ENCODE data around the gene C1orf94.

Gene C1orf94

DNA sequence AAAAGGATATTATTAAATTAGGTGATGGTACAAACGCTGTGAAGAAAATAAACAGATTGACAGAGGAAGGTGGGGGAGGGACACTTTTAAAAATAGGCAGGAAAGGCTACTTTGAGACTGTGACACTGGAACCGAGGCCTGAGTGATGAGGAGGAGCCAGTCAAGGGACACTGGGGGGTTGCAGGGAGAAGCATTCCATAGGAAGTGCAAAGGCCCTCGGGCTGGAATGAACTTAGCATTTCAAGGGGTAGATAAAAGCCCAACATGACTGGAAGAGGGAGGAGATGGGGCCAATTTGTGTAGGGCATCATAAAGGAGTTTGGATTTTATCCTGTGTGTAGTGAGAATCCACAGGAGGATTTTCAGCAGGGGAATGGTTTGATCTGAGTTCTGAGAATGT lies 15.9 kb downstream of the C1orf94 start:
- TF ChIP-seq CTCF (IDR thresholded peaks at IDR 0.05; ENCODE audit: borderline replicate concordance, control extremely low read depth, extremely low read depth, insufficient read depth, missing control alignments) = no peak
- in situ Hi-C loops (cut with MboI; ENCODE audit: low sequenced_read_pairs, unreplicated experiment) = no loop called here
- DNase-seq (ENCODE audit: low spot score) = no peak

DNA sequence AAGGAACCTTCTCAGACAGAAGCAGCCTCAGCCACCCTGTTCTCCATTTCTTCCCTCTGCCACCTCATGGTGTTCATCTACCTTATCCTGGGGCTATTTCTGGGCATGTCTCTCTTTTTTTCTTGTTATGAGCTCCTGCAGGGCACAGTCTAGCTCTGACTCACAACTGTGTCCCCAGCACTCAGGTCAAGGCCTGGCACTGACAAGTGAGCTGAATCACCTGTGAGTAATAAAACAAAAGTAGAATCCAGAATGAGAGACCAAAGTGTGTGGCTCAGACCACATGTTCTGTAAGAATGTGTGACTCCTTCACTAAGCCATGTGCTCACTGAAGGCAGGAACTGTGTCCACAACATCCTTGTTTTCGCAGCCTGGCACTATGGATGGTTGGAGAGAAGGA lies 23.2 kb downstream of the C1orf94 start:
- in situ Hi-C loops (cut with MboI; ENCODE audit: low sequenced_read_pairs, unreplicated experiment) = no loop called here
- no peak for DNase-seq (ENCODE audit: low spot score)
- no peak for TF ChIP-seq CTCF (IDR thresholded peaks at IDR 0.05; ENCODE audit: borderline replicate concordance, control extremely low read depth, extremely low read depth, insufficient read depth, missing control alignments)

DNA sequence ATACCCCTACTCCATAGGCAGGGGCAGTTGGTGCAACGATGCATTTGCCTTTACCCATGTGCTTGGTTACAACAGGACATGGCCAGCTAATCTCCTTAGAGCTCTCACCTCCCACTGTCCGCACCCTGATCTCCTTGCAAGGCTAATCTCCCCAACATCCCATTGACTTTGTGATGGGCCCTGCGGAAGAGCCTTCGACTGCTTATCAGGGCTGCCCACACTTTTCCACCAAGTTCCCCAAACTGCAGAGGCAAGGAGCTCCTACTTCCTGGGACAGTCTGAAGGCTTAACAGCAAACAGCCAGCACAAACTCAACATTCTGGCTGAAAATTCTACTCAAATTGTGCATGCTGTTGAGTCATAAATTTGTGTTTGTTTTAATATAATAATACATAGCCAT lies 36.0 kb downstream of the C1orf94 start:
- no peak for TF ChIP-seq CTCF (IDR thresholded peaks at IDR 0.05; ENCODE audit: borderline replicate concordance, control extremely low read depth, extremely low read depth, insufficient read depth, missing control alignments)
- in situ Hi-C loops (cut with MboI; ENCODE audit: low sequenced_read_pairs, unreplicated experiment) = no loop called here
- no peak for DNase-seq (ENCODE audit: low spot score)

DNA sequence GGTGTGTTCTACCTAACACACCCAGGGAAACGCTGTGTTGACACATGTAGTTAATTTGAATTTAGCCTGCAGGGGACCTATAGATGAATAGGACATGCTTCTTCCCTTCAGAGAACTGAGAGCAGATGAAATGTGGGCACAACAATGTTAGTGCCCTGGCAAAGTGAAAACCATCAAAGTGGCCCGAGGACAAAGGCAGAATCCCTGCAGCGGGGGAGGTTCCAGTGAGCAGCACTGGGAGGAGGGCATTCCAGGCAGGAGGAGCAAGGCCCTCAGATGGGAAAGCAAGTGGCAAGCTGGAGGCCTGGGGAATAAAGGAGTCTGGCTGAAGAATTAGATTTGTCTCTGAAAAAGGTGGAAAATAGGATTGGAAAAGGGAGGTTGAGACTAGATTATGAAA lies 37.2 kb downstream of the C1orf94 start:
- in situ Hi-C loops (cut with MboI; ENCODE audit: low sequenced_read_pairs, unreplicated experiment) = no loop called here
- no peak for DNase-seq (ENCODE audit: low spot score)
- TF ChIP-seq CTCF (IDR thresholded peaks at IDR 0.05; ENCODE audit: borderline replicate concordance, control extremely low read depth, extremely low read depth, insufficient read depth, missing control alignments) = no peak

GRCh38 chr1:34231441-34231840 lies 54.7 kb downstream of the C1orf94 start:
- TF ChIP-seq CTCF (IDR thresholded peaks at IDR 0.05; ENCODE audit: borderline replicate concordance, control extremely low read depth, extremely low read depth, insufficient read depth, missing control alignments) = no peak
- in situ Hi-C loops (cut with MboI; ENCODE audit: low sequenced_read_pairs, unreplicated experiment) = no loop called here
- no peak for DNase-seq (ENCODE audit: low spot score)

DNA sequence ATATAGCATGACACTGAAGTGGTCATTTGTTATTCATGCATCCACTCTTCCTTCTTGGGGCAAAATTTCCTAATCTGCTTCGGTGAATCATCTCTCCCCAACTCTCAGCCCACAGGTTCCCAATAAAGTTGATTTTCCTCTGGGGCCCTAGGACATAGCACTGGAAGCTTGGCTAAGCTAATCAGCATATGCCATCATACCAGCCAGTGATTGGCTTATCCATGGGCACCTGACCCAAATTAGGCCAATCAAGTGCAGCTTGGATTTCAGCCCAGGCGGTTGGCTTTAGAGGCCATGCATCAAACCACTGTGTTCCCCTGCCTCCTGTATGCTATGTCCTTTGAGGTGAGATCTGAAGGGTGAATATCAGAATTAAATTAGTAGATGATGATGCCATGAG lies 58.9 kb downstream of the C1orf94 start:
- in situ Hi-C loops (cut with MboI; ENCODE audit: low sequenced_read_pairs, unreplicated experiment) = no loop called here
- TF ChIP-seq CTCF (IDR thresholded peaks at IDR 0.05; ENCODE audit: borderline replicate concordance, control extremely low read depth, extremely low read depth, insufficient read depth, missing control alignments) = no peak
- DNase-seq (ENCODE audit: low spot score) = no peak

- in situ Hi-C loops (cut with MboI; ENCODE audit: low sequenced_read_pairs, unreplicated experiment) = no loop called here
These were observed 59.4 kb downstream of the C1orf94 start for GRCh38 chr1:34236089-34236488.

More at GRCh38 chr1:34236089-34236488, 59.4 kb downstream of the C1orf94 start:
- DNase-seq (ENCODE audit: low spot score) = no peak
- TF ChIP-seq CTCF (IDR thresholded peaks at IDR 0.05; ENCODE audit: borderline replicate concordance, control extremely low read depth, extremely low read depth, insufficient read depth, missing control alignments) = no peak

All from GM13976 (cell line).